Liver (tissue), 9 donors: ENCODE data around the gene MBOAT1. TPM values are rescaled to one million over a fixed set of nuclear protein-coding genes. Genes with fewer than 3 reads are reported as not detected.

ENCODE experiments used
- DNase-seq: peaks from one replicate; pipeline ENCODE4 v3.0.0-alpha.2; 2017; ENCODE audit warnings: low spot score
- H3K27ac ChIP-seq, 2 donors: one replicate each; pipeline ENCODE4 v1.7.0; 2013; ENCODE audit warnings: inconsistent platforms in 2 of 2, low read length in 2 of 2, control low read depth in 1 of 2, low read depth in 1 of 2, mild to moderate bottlenecking in 1 of 2
- H3K27me3 ChIP-seq, 4 donors: one replicate each; pipeline versions ENCODE4 v1.6.1 to v1.7.0; 2013; ENCODE audit warnings: low read length in 3 of 4, inconsistent platforms in 1 of 4, mild to moderate bottlenecking in 1 of 4, moderate library complexity in 1 of 4; ENCODE audit not compliant: control insufficient read depth in 4 of 4, insufficient read depth in 4 of 4
- H3K36me3 ChIP-seq, 4 donors: one replicate each; pipeline versions ENCODE4 v1.6.1 to v1.7.0; 2013; ENCODE audit warnings: low read length in 3 of 4, mild to moderate bottlenecking in 3 of 4, low read depth in 1 of 4, moderate library complexity in 1 of 4; ENCODE audit not compliant: control insufficient read depth in 4 of 4, insufficient read depth in 3 of 4
- H3K4me1 ChIP-seq, 4 donors: one replicate each; pipeline versions ENCODE4 v1.6.1 to v1.7.0; 2013; ENCODE audit warnings: low read length in 3 of 4, mild to moderate bottlenecking in 3 of 4, moderate library complexity in 1 of 4; ENCODE audit not compliant: control insufficient read depth in 4 of 4, insufficient read depth in 4 of 4
- H3K4me3 ChIP-seq, 3 donors: one replicate each; pipeline versions ENCODE4 v1.6.1 to v1.7.0; 2013; ENCODE audit warnings: low read length in 3 of 3, control low read depth in 1 of 3, low read depth in 1 of 3, mild to moderate bottlenecking in 1 of 3
- H3K9ac ChIP-seq, 2 donors: one replicate each; pipeline ENCODE4 v1.7.0; 2013; ENCODE audit warnings: low read length in 2 of 2, mild to moderate bottlenecking in 2 of 2, moderate library complexity in 2 of 2, control low read depth in 1 of 2, low read depth in 1 of 2
- H3K9me3 ChIP-seq, 4 donors: one replicate each; pipeline versions ENCODE4 v1.6.1 to v1.7.0; 2013; ENCODE audit warnings: low read length in 3 of 4; ENCODE audit not compliant: control insufficient read depth in 4 of 4
- EGR1 ChIP-seq, 2 donors: IDR thresholded peaks; 2 replicates each; pipeline ENCODE4 v1.6.1; 2016 to 2018; ENCODE audit warnings: antibody characterized with exemption in 2 of 2, low read depth in 2 of 2
- FOXA1 ChIP-seq: IDR thresholded peaks from 2 replicates; pipeline ENCODE4 v1.6.1; 2016; ENCODE audit warnings: antibody characterized with exemption
- FOXA2 ChIP-seq: IDR thresholded peaks from 2 replicates; pipeline ENCODE4 v1.6.1; 2016; ENCODE audit warnings: antibody characterized with exemption
- GABPA ChIP-seq, 2 donors: IDR thresholded peaks in 1 of 2; conservative IDR thresholded peaks in 1 of 2; 2 replicates each; pipeline ENCODE4 v1.6.1; 2016; ENCODE audit warnings: antibody characterized with exemption in 2 of 2, mild to moderate bottlenecking in 1 of 2, moderate library complexity in 1 of 2
- HNF4A ChIP-seq, 2 donors: conservative IDR thresholded peaks; 2 replicates each; pipeline ENCODE4 v1.6.1; 2016; ENCODE audit warnings: antibody characterized with exemption in 2 of 2, mild to moderate bottlenecking in 2 of 2
- HNF4G ChIP-seq: IDR thresholded peaks from 2 replicates; pipeline ENCODE4 v1.6.1; 2016; ENCODE audit warnings: antibody characterized with exemption
- JUND ChIP-seq, 2 donors: IDR thresholded peaks; 2 replicates each; pipeline ENCODE4 v1.6.1; 2016; ENCODE audit warnings: antibody characterized with exemption in 2 of 2
- NR2F2 ChIP-seq: IDR thresholded peaks from 2 replicates; pipeline ENCODE4 v1.6.1; 2016; ENCODE audit warnings: antibody characterized with exemption
- RAD21 ChIP-seq, 2 donors: IDR thresholded peaks; 2 replicates each; pipeline ENCODE4 v1.6.1; 2016; ENCODE audit warnings: antibody characterized with exemption in 2 of 2, mild to moderate bottlenecking in 2 of 2
- RXRA ChIP-seq, 2 donors: IDR thresholded peaks; 2 replicates each; pipeline ENCODE4 v1.6.1; 2017 to 2018; ENCODE audit warnings: antibody characterized with exemption in 2 of 2, mild to moderate bottlenecking in 1 of 2
- SP1 ChIP-seq: IDR thresholded peaks from 2 replicates; pipeline ENCODE4 v1.6.1; 2018; ENCODE audit warnings: antibody characterized with exemption, mild to moderate bottlenecking
- TAF1 ChIP-seq: conservative IDR thresholded peaks from 2 replicates; pipeline ENCODE4 v1.6.1; 2016; ENCODE audit warnings: antibody characterized with exemption, mild to moderate bottlenecking
- YY1 ChIP-seq: IDR thresholded peaks from 2 replicates; pipeline ENCODE4 v1.6.1; 2016; ENCODE audit warnings: antibody characterized with exemption, mild to moderate bottlenecking
- whole genome bisulfite sequencing: extraction: QIAGEN DNeasy Blood & Tissue Kit; methylation state at CpG from one replicate; pipeline ENCODE4 v1.1.7; 2013; 5-methylcytosine and 5-hydroxymethylcytosine counted together
- polyA plus RNA-seq, 2 donors: library from polyadenylated mRNA; stranded (reverse) in 1 of 2; unstranded in 1 of 2; fragments of 200-250 nt in 1 of 2; fragments of >200 nt in 1 of 2; fragmentation: Nextera tagmentation in 1 of 2; extraction: Ambion mirVana in 1 of 2; gene quantifications; one replicate each; pipeline versions ENCODE4 v1.2.1 to v1.2.3, GENCODE V29; 2013 to 2015
- total RNA-seq, 2 donors: library from RNA; depleted of rRNA; stranded (reverse); fragments of >200 nt; gene quantifications; one replicate each; pipeline ENCODE4 v1.2.3, GENCODE V29; 2014
- TF ChIP-seq, protein P1 (sequence below): IDR thresholded peaks from 2 replicates; pipeline ENCODE4 v1.6.1; 2016; ENCODE audit warnings: antibody characterized with exemption
- TF ChIP-seq, protein P2 (sequence below): fragments of 150-350 bp; IDR thresholded peaks from 2 replicates; pipeline ENCODE4 v1.5.1; 2017; ENCODE audit warnings: improper control_type of control experiment, low read depth, low read length; ENCODE audit not compliant: missing input control
- TF ChIP-seq, protein P3 (sequence below): IDR thresholded peaks from 2 replicates; pipeline ENCODE4 v1.6.1; 2016; ENCODE audit warnings: antibody characterized with exemption, mild to moderate bottlenecking
- TF ChIP-seq, protein P4 (sequence below): IDR thresholded peaks from 2 replicates; pipeline ENCODE4 v1.6.1; 2016; ENCODE audit warnings: antibody characterized with exemption
- donor health status: healthy.
- donor health status: healthy.
- donor health status: healthy.
- donor health status: healthy.
- donor health status: healthy.

The MBOAT1 gene
- total and polyA plus RNA-seq, 4 donors, result 1.2 to 9.3 (median 3.3) TPM

DNA sequence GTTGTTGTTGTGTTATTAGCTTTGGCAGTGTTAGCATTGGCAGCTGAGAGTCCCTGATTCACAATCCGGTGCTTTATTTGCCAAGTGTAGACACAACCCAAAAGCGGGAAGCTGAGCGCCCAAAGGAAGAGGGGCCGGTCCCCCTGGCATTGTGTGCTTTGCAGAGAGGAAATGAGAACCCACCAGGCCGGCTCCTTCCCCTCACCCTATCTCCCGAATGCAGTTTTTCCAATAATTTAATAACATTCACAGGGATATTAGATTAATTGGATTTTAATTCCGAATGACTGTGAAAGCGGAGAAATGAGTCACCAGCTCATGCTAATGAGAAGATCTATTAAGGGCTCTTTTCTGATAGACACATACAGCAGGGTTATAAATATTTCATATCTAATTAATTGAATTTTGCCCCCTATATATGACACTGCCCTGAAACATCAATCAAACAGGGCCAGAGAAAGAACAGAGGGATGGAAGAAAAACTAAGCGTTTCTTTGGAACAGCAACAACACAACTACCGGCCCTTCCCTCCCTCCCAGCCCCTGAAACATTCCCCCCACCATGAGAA, 143.8 kb downstream of the MBOAT1 start:
- no peaks in the 10 kb centered on the region for H3K36me3 ChIP-seq
- peaks cover 0 to 5% (median 2%) of the 10 kb centered on the region in 4 donors for H3K9me3 ChIP-seq
- no peak for TF ChIP-seq RAD21 (IDR thresholded peaks at IDR 0.05)
- TF ChIP-seq JUND (IDR thresholded peaks at IDR 0.05), result no peak
- TF ChIP-seq, protein P1, sequence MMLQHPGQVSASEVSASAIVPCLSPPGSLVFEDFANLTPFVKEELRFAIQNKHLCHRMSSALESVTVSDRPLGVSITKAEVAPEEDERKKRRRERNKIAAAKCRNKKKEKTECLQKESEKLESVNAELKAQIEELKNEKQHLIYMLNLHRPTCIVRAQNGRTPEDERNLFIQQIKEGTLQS, result no peak
- TF ChIP-seq HNF4A (conservative IDR thresholded peaks at IDR 0.05), result no peak
- no peak for TF ChIP-seq FOXA2
- no peak for TF ChIP-seq GABPA (IDR thresholded peaks at IDR 0.05 in 1 of 2, conservative IDR thresholded peaks at IDR 0.05 in 1 of 2)
- TF ChIP-seq NR2F2, result no peak
- no peak for TF ChIP-seq SP1
- no peak for TF ChIP-seq FOXA1
- TF ChIP-seq, protein P2, sequence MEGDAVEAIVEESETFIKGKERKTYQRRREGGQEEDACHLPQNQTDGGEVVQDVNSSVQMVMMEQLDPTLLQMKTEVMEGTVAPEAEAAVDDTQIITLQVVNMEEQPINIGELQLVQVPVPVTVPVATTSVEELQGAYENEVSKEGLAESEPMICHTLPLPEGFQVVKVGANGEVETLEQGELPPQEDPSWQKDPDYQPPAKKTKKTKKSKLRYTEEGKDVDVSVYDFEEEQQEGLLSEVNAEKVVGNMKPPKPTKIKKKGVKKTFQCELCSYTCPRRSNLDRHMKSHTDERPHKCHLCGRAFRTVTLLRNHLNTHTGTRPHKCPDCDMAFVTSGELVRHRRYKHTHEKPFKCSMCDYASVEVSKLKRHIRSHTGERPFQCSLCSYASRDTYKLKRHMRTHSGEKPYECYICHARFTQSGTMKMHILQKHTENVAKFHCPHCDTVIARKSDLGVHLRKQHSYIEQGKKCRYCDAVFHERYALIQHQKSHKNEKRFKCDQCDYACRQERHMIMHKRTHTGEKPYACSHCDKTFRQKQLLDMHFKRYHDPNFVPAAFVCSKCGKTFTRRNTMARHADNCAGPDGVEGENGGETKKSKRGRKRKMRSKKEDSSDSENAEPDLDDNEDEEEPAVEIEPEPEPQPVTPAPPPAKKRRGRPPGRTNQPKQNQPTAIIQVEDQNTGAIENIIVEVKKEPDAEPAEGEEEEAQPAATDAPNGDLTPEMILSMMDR, result no peak
- TF ChIP-seq, protein P3, sequence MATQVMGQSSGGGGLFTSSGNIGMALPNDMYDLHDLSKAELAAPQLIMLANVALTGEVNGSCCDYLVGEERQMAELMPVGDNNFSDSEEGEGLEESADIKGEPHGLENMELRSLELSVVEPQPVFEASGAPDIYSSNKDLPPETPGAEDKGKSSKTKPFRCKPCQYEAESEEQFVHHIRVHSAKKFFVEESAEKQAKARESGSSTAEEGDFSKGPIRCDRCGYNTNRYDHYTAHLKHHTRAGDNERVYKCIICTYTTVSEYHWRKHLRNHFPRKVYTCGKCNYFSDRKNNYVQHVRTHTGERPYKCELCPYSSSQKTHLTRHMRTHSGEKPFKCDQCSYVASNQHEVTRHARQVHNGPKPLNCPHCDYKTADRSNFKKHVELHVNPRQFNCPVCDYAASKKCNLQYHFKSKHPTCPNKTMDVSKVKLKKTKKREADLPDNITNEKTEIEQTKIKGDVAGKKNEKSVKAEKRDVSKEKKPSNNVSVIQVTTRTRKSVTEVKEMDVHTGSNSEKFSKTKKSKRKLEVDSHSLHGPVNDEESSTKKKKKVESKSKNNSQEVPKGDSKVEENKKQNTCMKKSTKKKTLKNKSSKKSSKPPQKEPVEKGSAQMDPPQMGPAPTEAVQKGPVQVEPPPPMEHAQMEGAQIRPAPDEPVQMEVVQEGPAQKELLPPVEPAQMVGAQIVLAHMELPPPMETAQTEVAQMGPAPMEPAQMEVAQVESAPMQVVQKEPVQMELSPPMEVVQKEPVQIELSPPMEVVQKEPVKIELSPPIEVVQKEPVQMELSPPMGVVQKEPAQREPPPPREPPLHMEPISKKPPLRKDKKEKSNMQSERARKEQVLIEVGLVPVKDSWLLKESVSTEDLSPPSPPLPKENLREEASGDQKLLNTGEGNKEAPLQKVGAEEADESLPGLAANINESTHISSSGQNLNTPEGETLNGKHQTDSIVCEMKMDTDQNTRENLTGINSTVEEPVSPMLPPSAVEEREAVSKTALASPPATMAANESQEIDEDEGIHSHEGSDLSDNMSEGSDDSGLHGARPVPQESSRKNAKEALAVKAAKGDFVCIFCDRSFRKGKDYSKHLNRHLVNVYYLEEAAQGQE, result no peak
- TF ChIP-seq, protein P4, sequence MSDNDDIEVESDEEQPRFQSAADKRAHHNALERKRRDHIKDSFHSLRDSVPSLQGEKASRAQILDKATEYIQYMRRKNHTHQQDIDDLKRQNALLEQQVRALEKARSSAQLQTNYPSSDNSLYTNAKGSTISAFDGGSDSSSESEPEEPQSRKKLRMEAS, result no peak
- no peak for TF ChIP-seq RXRA (IDR thresholded peaks at IDR 0.05)
- no peak for TF ChIP-seq TAF1
- no peak for TF ChIP-seq EGR1 (IDR thresholded peaks at IDR 0.05; ENCODE audit: low read depth in 2 of 2)
- no peak for TF ChIP-seq HNF4G
- H3K27me3 ChIP-seq, result no peaks in the 10 kb centered on the region
- 71% methylated on average over 10 of the region's 10 CpGs for WGBS
- H3K4me1 ChIP-seq, result no peaks in the 10 kb centered on the region
- no peak overlapping the region for H3K27ac ChIP-seq
- H3K4me3 ChIP-seq, result no peak overlapping the region
- DNase-seq, result no peak
- no peak overlapping the region for H3K9ac ChIP-seq

DNA sequence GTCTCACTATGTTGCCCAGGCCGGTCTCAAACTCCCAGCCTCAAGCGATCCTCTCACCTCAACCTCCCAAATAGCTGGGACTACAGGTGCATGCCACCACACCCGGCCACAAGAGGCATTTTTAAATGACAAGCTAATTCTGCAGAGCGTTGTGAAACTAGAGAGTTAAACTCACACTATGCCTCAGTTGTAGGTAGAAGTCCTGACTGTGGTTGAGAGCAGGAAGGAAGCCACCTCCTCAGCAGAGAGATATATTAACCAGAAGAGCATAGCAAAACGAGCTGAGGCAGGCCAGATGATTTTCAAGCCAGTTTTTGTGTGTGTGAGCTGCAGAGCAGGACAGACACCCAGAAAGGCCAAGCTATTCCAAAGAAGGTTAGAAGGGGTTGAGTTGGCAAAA, 150.3 kb downstream of the MBOAT1 start:
- peaks cover 0 to 5% (median 0%) of the 10 kb centered on the region in 4 donors for H3K9me3 ChIP-seq
- H3K27me3 ChIP-seq, result no peaks in the 10 kb centered on the region
- no peaks in the 10 kb centered on the region for H3K4me1 ChIP-seq
- H3K4me3 ChIP-seq, result no peak overlapping the region
- WGBS, result 77% methylated on average over 5 of the region's 5 CpGs
- no peaks in the 10 kb centered on the region for H3K36me3 ChIP-seq
- H3K9ac ChIP-seq, result no peak overlapping the region
- H3K27ac ChIP-seq, result no peak overlapping the region
- TF ChIP-seq FOXA2, result no peak
- no peak for TF ChIP-seq RAD21 (IDR thresholded peaks at IDR 0.05)
- TF ChIP-seq RXRA (IDR thresholded peaks at IDR 0.05), result no peak
- TF ChIP-seq, protein P2, result no peak
- TF ChIP-seq YY1, result no peak
- TF ChIP-seq SP1, result no peak
- TF ChIP-seq TAF1, result no peak
- TF ChIP-seq, protein P4, result no peak
- no peak for TF ChIP-seq NR2F2
- TF ChIP-seq, protein P1, result no peak
- TF ChIP-seq GABPA (IDR thresholded peaks at IDR 0.05 in 1 of 2, conservative IDR thresholded peaks at IDR 0.05 in 1 of 2), result no peak
- no peak for TF ChIP-seq FOXA1
- TF ChIP-seq, protein P3, result no peak
- DNase-seq, result no peak
